ENCODE measurements around the gene SCAMP2. TPM values are rescaled to one million over a fixed set of nuclear protein-coding genes. Genes with fewer than 3 reads are reported as not detected.

SCAMP2 gene
- total RNA-seq, 1 experiment from 2014 or later, result 55.8 TPM

DNA sequence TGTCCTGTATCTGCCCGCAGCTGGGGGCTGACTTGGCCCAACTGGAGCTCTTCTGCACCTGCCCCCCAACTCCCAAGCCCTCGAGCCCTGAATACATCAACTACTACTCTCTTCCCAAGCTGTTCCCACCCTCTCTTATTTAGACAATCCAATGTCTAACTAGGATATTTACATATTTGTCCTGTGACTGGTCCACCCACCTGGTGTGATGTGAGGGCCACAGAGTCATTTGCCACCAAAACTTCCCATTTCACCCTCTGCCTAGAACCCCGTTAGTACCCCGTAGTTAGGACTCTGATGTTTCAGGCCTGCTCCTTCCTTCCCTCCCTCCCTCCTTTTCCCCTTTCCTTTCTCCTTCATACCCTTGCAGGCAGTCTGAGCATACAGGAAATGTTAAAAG is 40.3 kb downstream of the SCAMP2 start:
- DNase-seq (ENCODE audit: low read depth, low spot score) (no peak), ATAC-seq (no peak)
- Histone ChIP-seq H3K9me2 (ENCODE audit: insufficient read depth) (no peaks in the 10 kb centered on the region), H3K27me3 (ENCODE audit: insufficient read depth, low read length) (peaks cover 10% of the 10 kb centered on the region; the same call in 1 of the 2 replicates), H3K36me3 (ENCODE audit: control insufficient read depth in 1 of 2, insufficient read depth in 2 of 2, low read length in 2 of 2) (no peaks in the 10 kb centered on the region), H3K4me1 (ENCODE audit: control insufficient read depth in 1 of 2, insufficient read depth in 2 of 2, low read length in 2 of 2) (peaks cover 0 to 9% of the 10 kb centered on the region in 2 experiments; a peak in 2 of 4 replicates), H3K27ac (ENCODE audit: low read depth, low read length) (no peak overlapping the region), H3K4me2 (ENCODE audit: low read length) (no peak overlapping the region), H3K9ac (ENCODE audit: low read length) (no peak overlapping the region), H3K4me3 (replicated peaks in 1 of 2; ENCODE audit: low read depth in 1 of 2, low read length in 2 of 2) (no peak overlapping the region), H3K9me3 (ENCODE audit: control insufficient read depth in 1 of 2, insufficient read depth in 1 of 2, low read depth in 1 of 2, low read length in 2 of 2) (no peaks in the 10 kb centered on the region), H4K20me1 (ENCODE audit: insufficient read depth) (no peaks in the 10 kb centered on the region), H2AFZ (ENCODE audit: low read depth, low read length, poor library complexity, severe bottlenecking) (no peak overlapping the region), H3K79me2 (ENCODE audit: insufficient read depth, low read length) (no peaks in the 10 kb centered on the region)
- no peak for TF ChIP-seq YY1 (IDR thresholded peaks at IDR 0.05; ENCODE audit: extremely low read depth, insufficient replicate concordance, low read depth, low read length)
- no peak for TF ChIP-seq JUND (IDR thresholded peaks at IDR 0.05)
- TF ChIP-seq ELF1 (IDR thresholded peaks at IDR 0.05; ENCODE audit: borderline replicate concordance, low read depth), result no peak
- no peak for TF ChIP-seq CEBPB (IDR thresholded peaks at IDR 0.05; ENCODE audit: low read depth)
- TF ChIP-seq FOSL1 (IDR thresholded peaks at IDR 0.05; ENCODE audit: low read depth), result no peak
- no peak for TF ChIP-seq SP1 (IDR thresholded peaks at IDR 0.05; ENCODE audit: low read depth)
- no peak for TF ChIP-seq EGR1 (IDR thresholded peaks at IDR 0.05; ENCODE audit: low read depth)
- no peak for TF ChIP-seq EZH2phosphoT487 (IDR thresholded peaks at IDR 0.05; ENCODE audit: borderline replicate concordance)
- TF ChIP-seq ZFX (IDR thresholded peaks at IDR 0.05), result no peak
- TF ChIP-seq SIN3A (IDR thresholded peaks at IDR 0.05; ENCODE audit: low read depth), result no peak
- TF ChIP-seq EZH2 (IDR thresholded peaks at IDR 0.05), result no peak
- no peak for TF ChIP-seq POLR2AphosphoS5 (IDR thresholded peaks at IDR 0.05; ENCODE audit: low read depth, low read length)
- TF ChIP-seq, protein P1, sequence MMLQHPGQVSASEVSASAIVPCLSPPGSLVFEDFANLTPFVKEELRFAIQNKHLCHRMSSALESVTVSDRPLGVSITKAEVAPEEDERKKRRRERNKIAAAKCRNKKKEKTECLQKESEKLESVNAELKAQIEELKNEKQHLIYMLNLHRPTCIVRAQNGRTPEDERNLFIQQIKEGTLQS (IDR thresholded peaks at IDR 0.05), result no peak
- TF ChIP-seq, protein P2, sequence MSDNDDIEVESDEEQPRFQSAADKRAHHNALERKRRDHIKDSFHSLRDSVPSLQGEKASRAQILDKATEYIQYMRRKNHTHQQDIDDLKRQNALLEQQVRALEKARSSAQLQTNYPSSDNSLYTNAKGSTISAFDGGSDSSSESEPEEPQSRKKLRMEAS (IDR thresholded peaks at IDR 0.05), result no peak
- no peak for TF ChIP-seq ZNF274 (IDR thresholded peaks at IDR 0.05; ENCODE audit: low read depth, low read length)
- no peak for TF ChIP-seq CBX3 (IDR thresholded peaks at IDR 0.05; ENCODE audit: low read depth)
- TF ChIP-seq, protein P3, sequence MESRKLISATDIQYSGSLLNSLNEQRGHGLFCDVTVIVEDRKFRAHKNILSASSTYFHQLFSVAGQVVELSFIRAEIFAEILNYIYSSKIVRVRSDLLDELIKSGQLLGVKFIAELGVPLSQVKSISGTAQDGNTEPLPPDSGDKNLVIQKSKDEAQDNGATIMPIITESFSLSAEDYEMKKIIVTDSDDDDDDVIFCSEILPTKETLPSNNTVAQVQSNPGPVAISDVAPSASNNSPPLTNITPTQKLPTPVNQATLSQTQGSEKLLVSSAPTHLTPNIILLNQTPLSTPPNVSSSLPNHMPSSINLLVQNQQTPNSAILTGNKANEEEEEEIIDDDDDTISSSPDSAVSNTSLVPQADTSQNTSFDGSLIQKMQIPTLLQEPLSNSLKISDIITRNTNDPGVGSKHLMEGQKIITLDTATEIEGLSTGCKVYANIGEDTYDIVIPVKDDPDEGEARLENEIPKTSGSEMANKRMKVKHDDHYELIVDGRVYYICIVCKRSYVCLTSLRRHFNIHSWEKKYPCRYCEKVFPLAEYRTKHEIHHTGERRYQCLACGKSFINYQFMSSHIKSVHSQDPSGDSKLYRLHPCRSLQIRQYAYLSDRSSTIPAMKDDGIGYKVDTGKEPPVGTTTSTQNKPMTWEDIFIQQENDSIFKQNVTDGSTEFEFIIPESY (IDR thresholded peaks at IDR 0.05; ENCODE audit: extremely low read depth, insufficient replicate concordance, low read length), result no peak
- POLR2A ChIA-PET, result no interaction called here
- intact Hi-C loops (cut with micrococcal nuclease), result no loop called here
- CTCF ChIA-PET, result no interaction called here
- RAD21 ChIA-PET (ENCODE audit: low non-redundant PET in 1 of 2, low total read pairs in 2 of 2, uncharacterized antibody in 2 of 2, unreplicated experiment in 2 of 2), result no interaction called here
- BruUV-seq (replicated peaks), result no TSS peak

All from HCT116 (cell line).